Measurements from ENCODE around the gene NAGPA. TPM values are rescaled to one million over a fixed set of nuclear protein-coding genes. Genes with fewer than 3 reads are reported as not detected.
"Not testable (repeated sequence)": the region's sequence is repeated elsewhere in the genome, so short reads cannot be mapped to it uniquely, and the experiment has no call there.

The NAGPA gene
- total RNA-seq, 3 donors from 2014 or later (not counting 1 experiment from before 2014, with no cell fraction given): 14.7 to 27.8 (median 23.0) TPM

GRCh38 chr16:5054876-5055865 lies 21.4 kb upstream of the NAGPA start:
- DNase-seq (no peak), ATAC-seq (no peak)
- Mint-ChIP-seq H3K9me3 (no peaks in the 10 kb centered on the region), H3K27ac (no peak overlapping the region), H3K27me3 (ENCODE audit: low read depth in 2 of 2) (peaks cover 3 to 12% of the 10 kb centered on the region in 2 donors), H3K4me1 (no peaks in the 10 kb centered on the region), H3K36me3 (no peaks in the 10 kb centered on the region), H3K4me3 (no peak overlapping the region)
- H3K9me3 ChIP-seq (ENCODE audit: control insufficient read depth, insufficient read depth, low read length): no peaks in the 10 kb centered on the region
- H3K4me1 ChIP-seq (ENCODE audit: control insufficient read depth, insufficient read depth, low read length): no peaks in the 10 kb centered on the region
- H3K27ac ChIP-seq (ENCODE audit: low read length): no peak overlapping the region
- H3K4me3 ChIP-seq (ENCODE audit: low read length): no peak overlapping the region
- TF ChIP-seq CTCF (IDR thresholded peaks at IDR 0.05): no peak
- H3K27me3 ChIP-seq (ENCODE audit: control insufficient read depth, insufficient read depth, low read length): no peaks in the 10 kb centered on the region
- intact Hi-C loops (cut with micrococcal nuclease): no loop called here
- H3K36me3 ChIP-seq (ENCODE audit: control insufficient read depth, insufficient read depth, low read length): no peaks in the 10 kb centered on the region
- 85% methylated on average over 16 of the region's 16 CpGs for WGBS (ENCODE audit: insufficient coverage)

GRCh38 chr16:5046914-5047313 lies 13.2 kb upstream of the NAGPA start:
- no peaks in the 10 kb centered on the region for H3K36me3 ChIP-seq (ENCODE audit: control insufficient read depth, insufficient read depth, low read length)
- DNase-seq (no peak), ATAC-seq (no peak)
- H3K36me3 Mint-ChIP-seq: no peaks in the 10 kb centered on the region
- no peaks in the 10 kb centered on the region for H3K9me3 ChIP-seq (ENCODE audit: control insufficient read depth, insufficient read depth, low read length)
- intact Hi-C loops (cut with micrococcal nuclease): no loop called here
- H3K27ac Mint-ChIP-seq: no peak overlapping the region
- H3K4me3 Mint-ChIP-seq: no peak overlapping the region
- no peaks in the 10 kb centered on the region for H3K9me3 Mint-ChIP-seq
- H3K4me1 Mint-ChIP-seq: no peaks in the 10 kb centered on the region
- WGBS (ENCODE audit: insufficient coverage): 100% methylated on average over 1 of the region's 2 CpGs
- H3K4me1 ChIP-seq (ENCODE audit: control insufficient read depth, insufficient read depth, low read length): no peaks in the 10 kb centered on the region
- H3K4me3 ChIP-seq (ENCODE audit: low read length): no peak overlapping the region
- no peaks in the 10 kb centered on the region for H3K27me3 ChIP-seq (ENCODE audit: control insufficient read depth, insufficient read depth, low read length)
- H3K27me3 Mint-ChIP-seq (ENCODE audit: low read depth in 2 of 2): peaks cover 9 to 21% of the 10 kb centered on the region in 2 donors
- H3K27ac ChIP-seq (ENCODE audit: low read length): no peak overlapping the region
- TF ChIP-seq CTCF (IDR thresholded peaks at IDR 0.05): no peak

GRCh38 chr16:5045499-5046115 lies 11.9 kb upstream of the NAGPA start:
- Histone ChIP-seq H3K4me1 (ENCODE audit: control insufficient read depth, insufficient read depth, low read length) (no peaks in the 10 kb centered on the region), H3K4me3 (ENCODE audit: low read length) (no peak overlapping the region), H3K27me3 (ENCODE audit: control insufficient read depth, insufficient read depth, low read length) (no peaks in the 10 kb centered on the region), H3K27ac (ENCODE audit: low read length) (no peak overlapping the region), H3K9me3 (ENCODE audit: control insufficient read depth, insufficient read depth, low read length) (no peaks in the 10 kb centered on the region), H3K36me3 (ENCODE audit: control insufficient read depth, insufficient read depth, low read length) (no peaks in the 10 kb centered on the region)
- DNase-seq (no peak), ATAC-seq (no peak)
- intact Hi-C loops (cut with micrococcal nuclease): no loop called here
- H3K4me1 Mint-ChIP-seq: no peaks in the 10 kb centered on the region
- no peak overlapping the region for H3K27ac Mint-ChIP-seq
- WGBS (ENCODE audit: insufficient coverage): 90% methylated on average over 10 of the region's 10 CpGs
- no peaks in the 10 kb centered on the region for H3K36me3 Mint-ChIP-seq
- peaks cover 9 to 13% of the 10 kb centered on the region in 2 donors for H3K27me3 Mint-ChIP-seq (ENCODE audit: low read depth in 2 of 2)
- no peak for TF ChIP-seq CTCF (IDR thresholded peaks at IDR 0.05)
- H3K9me3 Mint-ChIP-seq: no peaks in the 10 kb centered on the region
- H3K4me3 Mint-ChIP-seq: no peak overlapping the region

GRCh38 chr16:5044581-5044980 lies 10.8 kb upstream of the NAGPA start:
- H3K9me3 Mint-ChIP-seq; intact Hi-C loops (cut with micrococcal nuclease): not testable (repeated sequence)
- WGBS (ENCODE audit: insufficient coverage): 92% methylated on average over 11 of the region's 11 CpGs

More at GRCh38 chr16:5044581-5044980, 10.8 kb upstream of the NAGPA start:
- not testable (repeated sequence) for H3K27ac ChIP-seq (ENCODE audit: low read length); DNase-seq; H3K4me3 Mint-ChIP-seq; H3K4me1 ChIP-seq (ENCODE audit: control insufficient read depth, insufficient read depth, low read length); ATAC-seq; H3K4me3 ChIP-seq (ENCODE audit: low read length); H3K4me1 Mint-ChIP-seq; H3K36me3 ChIP-seq (ENCODE audit: control insufficient read depth, insufficient read depth, low read length); H3K36me3 Mint-ChIP-seq; H3K27me3 Mint-ChIP-seq (ENCODE audit: low read depth in 2 of 2); H3K27me3 ChIP-seq (ENCODE audit: control insufficient read depth, insufficient read depth, low read length); H3K27ac Mint-ChIP-seq; H3K9me3 ChIP-seq (ENCODE audit: control insufficient read depth, insufficient read depth, low read length)
